Left lung (tissue), 10 donors: ENCODE measurements around the gene KCNH4. TPM values are rescaled to one million over a fixed set of nuclear protein-coding genes. Genes with fewer than 3 reads are reported as not detected.
"Not testable (repeated sequence)": the region's sequence is repeated elsewhere in the genome, so short reads cannot be mapped to it uniquely, and the experiment has no call there.

Experiments used
- ATAC-seq: fragments of 200-7000 bp; cut with Tn5 transposase; one replicate; pipeline ENCODE4 v1.9.1; 2020; ENCODE audit warnings: moderate library complexity
- DNase-seq, 4 donors: peaks; one replicate each; pipeline ENCODE4 v3.0.0-alpha.2; 2013 to 2020
- H3K27ac ChIP-seq, 2 donors: fragments of 200-600 bp; sonication (generic) in 1 of 2; one replicate each; pipeline versions ENCODE4 v1.5.0 to v1.8.0; 2020 to 2021
- H3K27me3 ChIP-seq, 2 donors: fragments of 200-600 bp; sonication (generic) in 1 of 2; one replicate each; pipeline versions ENCODE4 v1.5.0 to v1.8.0; 2020 to 2021
- H3K36me3 ChIP-seq, 2 donors: fragments of 200-600 bp; sonication (generic) in 1 of 2; one replicate each; pipeline versions ENCODE4 v1.5.0 to v1.8.0; 2020 to 2021
- H3K4me1 ChIP-seq, 2 donors: fragments of 200-600 bp; one replicate each; pipeline ENCODE4 v1.8.0; 2021
- H3K4me3 ChIP-seq, 2 donors: fragments of 200-600 bp; sonication (generic) in 1 of 2; one replicate each; pipeline versions ENCODE4 v1.5.0 to v1.8.0; 2020 to 2021; ENCODE audit warnings: mild to moderate bottlenecking in 1 of 2
- H3K9me3 ChIP-seq, 2 donors: fragments of 200-600 bp; sonication (generic) in 1 of 2; one replicate each; pipeline versions ENCODE4 v1.5.0 to v1.8.0; 2020 to 2021
- intact Hi-C, 2 donors: fragments of 100-400 bp; cut with DNase I; formaldehyde crosslinking; loops; one replicate each; pipeline versions ENCODE4 v1.11.2 to v1.14.2; 2022
- polyA plus RNA-seq, 6 donors: library from polyadenylated mRNA; unstranded; fragments of 120-200 nt; gene quantifications; one replicate each; pipeline ENCODE4 v1.2.1, GENCODE V29; 2013; ENCODE audit not compliant: insufficient read length in 6 of 6
- total RNA-seq, 2 donors: library from RNA; stranded (reverse); fragmentation: NEBNext Ultra II Directional; extraction: Animal tissue kit (Norgen Biotek cat#: 25700); gene quantifications; one replicate each; pipeline ENCODE4 v1.2.1, GENCODE V29; 2021
- TF ChIP-seq, protein P1 (sequence below), 2 donors: fragments of 200-600 bp; sonication (generic) in 1 of 2; IDR thresholded peaks; one replicate each; pipeline versions ENCODE4 v1.5.0 to v1.8.0; 2021; ENCODE audit warnings: antibody characterized with exemption in 2 of 2
- donor health status: DM: no; HTN: yes; CAD: no.
- donor health status: DM: no; HTN: no; CAD: no.

KCNH4 gene
- total and polyA plus RNA-seq, 8 donors = 0.03 to 0.16 (median 0.04) TPM; not detected in 2

DNA sequence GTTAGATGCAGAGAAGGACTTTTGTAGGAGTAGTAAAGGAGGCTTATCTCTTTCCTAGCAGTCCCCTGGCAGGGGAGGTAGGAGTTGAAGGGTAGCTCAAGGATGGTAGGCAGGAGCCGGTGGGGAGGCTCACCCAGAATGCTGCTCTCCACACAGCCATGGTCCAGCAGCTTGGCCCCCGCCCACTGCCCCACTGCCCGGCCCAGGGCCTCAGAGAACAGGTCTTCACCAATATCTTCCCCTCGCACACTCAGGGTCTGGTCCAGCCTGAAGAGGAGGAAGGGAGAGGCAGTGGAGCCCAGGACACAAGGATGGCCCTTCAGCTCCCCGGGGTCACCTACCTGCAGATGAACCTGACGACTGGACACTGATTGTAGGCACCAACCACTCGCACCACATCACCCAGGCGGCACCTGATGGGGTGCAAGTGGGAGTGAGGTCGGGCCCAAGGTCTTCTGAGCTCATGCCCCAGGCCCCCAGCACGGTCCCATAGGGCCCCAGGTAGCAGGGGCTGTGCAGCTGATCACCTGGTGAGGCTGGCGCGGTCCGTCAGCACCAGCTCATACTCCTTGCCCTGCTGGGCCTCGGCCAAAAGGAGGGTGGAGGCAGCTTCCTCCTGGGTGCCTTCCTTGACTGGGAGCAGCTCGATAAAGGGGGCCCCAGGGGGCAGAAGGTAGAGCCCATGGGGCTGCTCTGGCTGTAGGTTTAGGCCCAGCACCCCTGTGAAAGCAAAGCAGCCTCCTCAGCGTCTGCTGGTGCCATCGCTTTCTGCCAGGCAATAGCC, 9.7 kb upstream of the KCNH4 start:
- intact Hi-C loops = no loop called here
- peaks cover 9 to 48% of the 10 kb centered on the region in 2 donors for H3K4me1 ChIP-seq
- no peak for ATAC-seq

DNA sequence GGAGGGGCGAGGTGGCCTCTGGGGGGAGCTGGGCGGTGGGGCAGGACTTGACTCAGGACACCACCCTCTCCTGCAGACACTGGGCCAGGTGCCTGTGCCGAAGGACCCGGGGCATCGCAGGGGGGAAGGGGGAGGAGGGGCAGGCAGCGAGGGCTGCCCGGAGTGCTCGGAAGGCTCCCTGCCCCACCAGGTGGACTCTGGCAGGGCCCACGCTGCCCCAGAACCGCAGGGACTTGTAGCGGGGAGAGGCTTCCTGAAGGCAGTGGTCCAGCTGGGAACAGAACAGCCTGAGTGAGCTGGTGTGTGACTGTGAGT, 8.7 kb upstream of the KCNH4 start:
- Histone ChIP-seq H3K27me3 (no peaks in the 10 kb centered on the region), H3K27ac (no peak overlapping the region), H3K9me3 (no peaks in the 10 kb centered on the region), H3K36me3 (peaks cover 0 to 7% of the 10 kb centered on the region in 2 donors), H3K4me1 (peaks cover 9 to 55% of the 10 kb centered on the region in 2 donors), H3K4me3 (no peak overlapping the region)
- intact Hi-C loops = no loop called here
- peak in 1 of 4 donors; percentile 71 for DNase-seq
- TF ChIP-seq, protein P1, sequence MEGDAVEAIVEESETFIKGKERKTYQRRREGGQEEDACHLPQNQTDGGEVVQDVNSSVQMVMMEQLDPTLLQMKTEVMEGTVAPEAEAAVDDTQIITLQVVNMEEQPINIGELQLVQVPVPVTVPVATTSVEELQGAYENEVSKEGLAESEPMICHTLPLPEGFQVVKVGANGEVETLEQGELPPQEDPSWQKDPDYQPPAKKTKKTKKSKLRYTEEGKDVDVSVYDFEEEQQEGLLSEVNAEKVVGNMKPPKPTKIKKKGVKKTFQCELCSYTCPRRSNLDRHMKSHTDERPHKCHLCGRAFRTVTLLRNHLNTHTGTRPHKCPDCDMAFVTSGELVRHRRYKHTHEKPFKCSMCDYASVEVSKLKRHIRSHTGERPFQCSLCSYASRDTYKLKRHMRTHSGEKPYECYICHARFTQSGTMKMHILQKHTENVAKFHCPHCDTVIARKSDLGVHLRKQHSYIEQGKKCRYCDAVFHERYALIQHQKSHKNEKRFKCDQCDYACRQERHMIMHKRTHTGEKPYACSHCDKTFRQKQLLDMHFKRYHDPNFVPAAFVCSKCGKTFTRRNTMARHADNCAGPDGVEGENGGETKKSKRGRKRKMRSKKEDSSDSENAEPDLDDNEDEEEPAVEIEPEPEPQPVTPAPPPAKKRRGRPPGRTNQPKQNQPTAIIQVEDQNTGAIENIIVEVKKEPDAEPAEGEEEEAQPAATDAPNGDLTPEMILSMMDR (IDR thresholded peaks at IDR 0.05) = no peak
- no peak for ATAC-seq

More for the DNA sequence above, 9.7 kb upstream of the KCNH4 start:
- peak in 1 of 4 donors; percentile 62 for DNase-seq
- Histone ChIP-seq H3K4me3 (no peak overlapping the region), H3K27ac (no peak overlapping the region), H3K9me3 (no peaks in the 10 kb centered on the region), H3K36me3 (peaks cover 0 to 7% of the 10 kb centered on the region in 2 donors), H3K27me3 (no peaks in the 10 kb centered on the region)
- TF ChIP-seq, protein P1 (IDR thresholded peaks at IDR 0.05) = no peak

DNA sequence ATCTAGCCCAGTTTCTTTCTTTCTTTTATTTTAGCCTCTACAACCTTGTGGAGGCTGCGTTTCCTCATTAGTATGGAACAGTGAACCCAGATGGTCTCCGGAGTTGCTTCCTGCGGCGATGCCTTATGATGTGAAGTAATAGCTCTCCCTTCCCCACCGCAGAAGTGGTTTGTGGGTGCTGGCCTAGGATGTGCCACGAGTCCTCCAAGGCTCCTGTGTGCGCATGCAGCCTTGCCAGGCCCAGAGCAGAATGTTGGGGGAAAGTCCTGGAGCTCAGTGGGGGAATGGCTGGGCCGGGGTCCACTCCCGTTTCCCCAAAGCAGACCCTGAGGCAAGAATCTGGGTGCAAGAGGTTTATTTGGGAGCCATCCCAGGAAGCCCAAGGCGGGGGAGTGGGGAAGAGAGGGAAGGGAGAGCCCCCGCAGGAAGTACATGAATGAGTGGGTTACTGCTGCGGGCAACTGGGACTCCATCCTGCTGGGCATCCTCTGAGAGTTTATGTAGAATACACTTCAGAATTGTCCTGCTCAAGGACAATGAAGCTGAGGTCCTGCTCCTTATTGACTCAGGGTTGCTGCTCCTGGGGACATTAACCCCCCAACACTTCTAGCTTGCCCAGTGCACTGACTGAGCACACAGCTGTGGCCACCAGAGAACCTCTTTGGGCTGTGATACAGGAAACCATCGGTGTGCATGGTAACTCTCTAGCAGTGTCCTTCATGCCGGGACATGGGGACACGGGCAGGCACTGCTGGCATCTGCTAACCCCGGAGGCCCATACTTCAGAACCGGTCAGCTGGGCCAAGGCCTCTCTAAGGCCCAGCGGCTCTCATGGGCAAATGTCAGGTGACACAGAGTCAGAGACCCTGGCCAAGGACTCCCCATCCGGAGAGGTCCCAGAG, 8.1 kb upstream of the KCNH4 start:
- no peak for ATAC-seq
- H3K36me3 ChIP-seq = peaks cover 0 to 7% of the 10 kb centered on the region in 2 donors
- no peaks in the 10 kb centered on the region for H3K9me3 ChIP-seq
- H3K4me1 ChIP-seq = peaks cover 9 to 58% of the 10 kb centered on the region in 2 donors
- H3K4me3 ChIP-seq = no peak overlapping the region
- intact Hi-C loops = no loop called here
- no peaks in the 10 kb centered on the region for H3K27me3 ChIP-seq
- TF ChIP-seq, protein P1 (IDR thresholded peaks at IDR 0.05) = no peak
- H3K27ac ChIP-seq = no peak overlapping the region
- DNase-seq = peak in 1 of 4 donors; percentile 56

DNA sequence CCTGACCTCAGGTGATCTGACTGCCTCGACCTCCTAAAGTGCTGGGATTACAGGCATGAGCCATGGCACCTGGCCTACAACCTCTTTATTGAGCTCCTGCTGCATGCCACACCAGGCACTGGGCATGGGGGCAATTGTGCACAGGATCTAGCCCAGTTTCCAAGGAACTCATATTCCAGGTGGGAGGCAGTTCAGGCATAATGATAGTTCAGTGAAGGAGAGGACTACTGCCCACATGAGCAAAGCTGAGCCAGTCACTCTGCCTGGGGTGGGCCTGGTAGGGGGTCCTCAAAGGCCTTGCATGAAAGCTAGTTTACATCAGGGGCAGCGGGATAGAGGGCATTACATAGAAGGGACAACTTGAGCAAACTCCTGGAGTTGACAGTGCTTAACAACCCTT, 6.9 kb upstream of the KCNH4 start:
- no peaks in the 10 kb centered on the region for H3K27me3 ChIP-seq
- ATAC-seq = no peak
- peaks cover 1 to 58% of the 10 kb centered on the region in 2 donors for H3K4me1 ChIP-seq
- no peak overlapping the region for H3K27ac ChIP-seq
- intact Hi-C loops = no loop called here
- H3K4me3 ChIP-seq = no peak overlapping the region
- no peak for DNase-seq
- H3K9me3 ChIP-seq = no peaks in the 10 kb centered on the region
- TF ChIP-seq, protein P1 (IDR thresholded peaks at IDR 0.05) = no peak
- peaks cover 0 to 7% of the 10 kb centered on the region in 2 donors for H3K36me3 ChIP-seq

DNA sequence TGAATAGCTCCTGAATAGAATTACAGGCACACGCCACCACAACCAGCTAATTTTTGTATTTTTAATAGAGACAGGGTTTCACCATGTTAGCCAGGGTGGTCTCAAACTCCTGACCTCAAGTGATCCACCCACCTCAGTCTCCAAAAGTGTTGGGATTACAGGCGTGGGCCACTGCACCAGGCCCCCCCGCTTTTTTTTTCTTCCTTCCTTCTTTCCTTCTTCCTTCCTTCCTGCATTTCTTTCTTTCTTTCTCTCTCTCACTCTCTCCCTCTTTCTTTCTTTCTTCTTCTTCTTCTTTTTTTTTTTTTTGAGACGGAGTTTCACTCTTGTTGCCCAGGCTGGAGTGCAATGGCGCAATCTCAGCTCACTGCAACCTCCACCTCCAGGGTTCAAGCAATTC, 5.2 kb upstream of the KCNH4 start:
- ATAC-seq, H3K27ac ChIP-seq, DNase-seq, H3K36me3 ChIP-seq, H3K4me3 ChIP-seq, H3K9me3 ChIP-seq, intact Hi-C loops: not testable (repeated sequence)
- H3K27me3 ChIP-seq = peaks cover 0 to 16% of the 10 kb centered on the region in 2 donors
- peaks cover 1 to 58% of the 10 kb centered on the region in 2 donors for H3K4me1 ChIP-seq
